Measurements from ENCODE around the gene RAB40AL. TPM values are rescaled to one million over a fixed set of nuclear protein-coding genes. Genes with fewer than 3 reads are reported as not detected.

Gene RAB40AL
- total and polyA plus RNA-seq, 2 donors (not counting 1 experiment from before 2014, with no cell fraction given): 0.34 to 0.48 TPM

DNA sequence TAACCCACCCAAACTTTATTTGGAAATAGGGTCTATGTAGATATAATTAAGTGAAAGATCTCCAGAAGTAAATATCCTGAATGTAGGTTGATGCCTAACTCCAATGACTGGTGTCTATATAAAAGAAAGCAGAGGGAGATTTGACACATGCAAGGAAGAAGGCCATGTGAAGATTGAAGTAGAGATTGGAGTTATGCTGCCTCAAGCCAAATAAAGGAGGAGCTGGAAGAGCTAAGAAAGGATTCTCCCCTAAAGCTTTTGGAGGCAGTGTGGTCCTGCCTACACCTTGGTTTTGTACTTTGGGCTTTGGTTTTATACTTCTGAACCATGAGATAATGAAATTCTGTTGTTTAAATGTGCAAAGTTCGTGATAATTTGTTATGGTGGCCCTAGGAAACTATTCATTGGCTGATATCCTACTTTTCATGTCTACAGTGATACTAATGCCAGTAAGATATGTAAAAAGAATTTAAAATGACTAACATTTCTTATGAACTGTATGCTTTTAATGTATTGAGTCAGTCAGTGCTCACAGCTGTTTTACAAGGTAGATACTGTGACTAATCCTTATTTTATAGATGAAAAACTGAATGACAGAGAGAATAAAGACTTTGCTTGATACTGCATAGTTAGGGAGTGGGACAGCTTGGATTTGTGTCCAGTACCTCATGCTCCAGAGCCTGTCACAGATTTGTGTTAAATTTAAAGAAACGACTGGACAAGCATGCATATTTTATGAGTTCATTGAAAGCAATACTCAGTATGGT lies 5.9 kb upstream of the RAB40AL start:
- POLR2A ChIA-PET: no interaction called here
- H3K27me3 Mint-ChIP-seq: no peaks in the 10 kb centered on the region
- no peak overlapping the region for H3K4me3 Mint-ChIP-seq

DNA sequence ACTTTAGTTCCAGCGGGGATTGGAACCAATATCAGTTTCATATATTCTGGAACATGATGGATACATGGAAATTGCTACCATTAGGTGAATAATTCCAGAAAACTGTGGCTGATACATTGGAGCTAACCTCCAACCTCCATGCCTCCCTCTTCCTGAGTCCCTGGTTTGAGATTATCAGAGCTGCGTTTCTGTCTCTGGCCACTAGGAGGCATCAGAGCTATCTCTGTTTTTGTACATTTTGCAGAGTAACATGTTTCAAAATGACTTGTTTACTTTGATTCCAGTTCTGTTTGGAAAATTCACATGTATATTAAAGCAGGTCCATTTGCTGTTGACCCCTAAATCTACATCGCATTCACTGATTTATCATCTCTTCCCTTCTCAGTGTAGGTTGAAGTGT lies 2.4 kb upstream of the RAB40AL start:
- no peak overlapping the region for H3K9ac ChIP-seq (ENCODE audit: low read length)
- Mint-ChIP-seq H3K4me3 (no peak overlapping the region), H3K4me1 (no peaks in the 10 kb centered on the region), H3K27ac (no peak overlapping the region), H3K9me3 (ENCODE audit: insufficient read depth) (no peaks in the 10 kb centered on the region), H3K27me3 (no peaks in the 10 kb centered on the region)
- no peak overlapping the region for H3K4me2 ChIP-seq (replicated peaks; ENCODE audit: low read depth, low read length, poor library complexity, severe bottlenecking)
- WGBS (ENCODE audit: insufficient coverage): no CpG with 5 or more reads among the region's 3 CpGs
- H3K4me3 ChIP-seq (ENCODE audit: control extremely low read depth in 1 of 5, extremely low read depth in 1 of 5, insufficient read depth in 1 of 5, low read depth in 2 of 5, low read length in 4 of 5): no peak overlapping the region
- no peak overlapping the region for H3K27ac ChIP-seq (ENCODE audit: low read length in 2 of 2)
- H4K20me1 ChIP-seq (ENCODE audit: control insufficient read depth, insufficient read depth, low read length, poor library complexity, severe bottlenecking): no peaks in the 10 kb centered on the region
- H3K27me3 ChIP-seq (replicated peaks in 1 of 4; ENCODE audit: control extremely low read depth in 1 of 4, control insufficient read depth in 3 of 4, insufficient read depth in 4 of 4, low read length in 3 of 4): no peaks in the 10 kb centered on the region
- intact Hi-C loops (cut with micrococcal nuclease): no loop called here
- H3K9me3 ChIP-seq (ENCODE audit: control extremely low read depth in 1 of 3, control insufficient read depth in 2 of 3, insufficient read depth in 1 of 3, low read length in 2 of 3): no peaks in the 10 kb centered on the region
- POLR2A ChIA-PET: no interaction called here
- CTCF ChIA-PET: interaction anchor here (0.6 to 1.9 kb wide), 3 partner anchors 12 to 210 kb away, joined by 3 to 5 read pairs (median 3); no protein-coding TSS in a partner anchor
- H2AFZ ChIP-seq (ENCODE audit: insufficient read depth, low read depth, low read length, poor library complexity, severe bottlenecking): no peak overlapping the region
- no peaks in the 10 kb centered on the region for H3K36me3 ChIP-seq (replicated peaks in 1 of 2; ENCODE audit: control extremely low read depth in 1 of 2, control insufficient read depth in 1 of 2, extremely low read depth in 1 of 2, insufficient read depth in 2 of 2, low read length in 1 of 2)
- no peak for ATAC-seq (ENCODE audit: low read depth)
- H3K4me1 ChIP-seq (ENCODE audit: control insufficient read depth in 2 of 2, insufficient read depth in 2 of 2, low read length in 2 of 2): no peaks in the 10 kb centered on the region
- DNase-seq: peak; percentile 15
- no peak for TF ChIP-seq EZH2 (IDR thresholded peaks at IDR 0.05; ENCODE audit: borderline replicate concordance, insufficient read depth, low read depth, low read length, poor library complexity, severe bottlenecking)
- TF ChIP-seq, protein P1, sequence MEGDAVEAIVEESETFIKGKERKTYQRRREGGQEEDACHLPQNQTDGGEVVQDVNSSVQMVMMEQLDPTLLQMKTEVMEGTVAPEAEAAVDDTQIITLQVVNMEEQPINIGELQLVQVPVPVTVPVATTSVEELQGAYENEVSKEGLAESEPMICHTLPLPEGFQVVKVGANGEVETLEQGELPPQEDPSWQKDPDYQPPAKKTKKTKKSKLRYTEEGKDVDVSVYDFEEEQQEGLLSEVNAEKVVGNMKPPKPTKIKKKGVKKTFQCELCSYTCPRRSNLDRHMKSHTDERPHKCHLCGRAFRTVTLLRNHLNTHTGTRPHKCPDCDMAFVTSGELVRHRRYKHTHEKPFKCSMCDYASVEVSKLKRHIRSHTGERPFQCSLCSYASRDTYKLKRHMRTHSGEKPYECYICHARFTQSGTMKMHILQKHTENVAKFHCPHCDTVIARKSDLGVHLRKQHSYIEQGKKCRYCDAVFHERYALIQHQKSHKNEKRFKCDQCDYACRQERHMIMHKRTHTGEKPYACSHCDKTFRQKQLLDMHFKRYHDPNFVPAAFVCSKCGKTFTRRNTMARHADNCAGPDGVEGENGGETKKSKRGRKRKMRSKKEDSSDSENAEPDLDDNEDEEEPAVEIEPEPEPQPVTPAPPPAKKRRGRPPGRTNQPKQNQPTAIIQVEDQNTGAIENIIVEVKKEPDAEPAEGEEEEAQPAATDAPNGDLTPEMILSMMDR (IDR thresholded peaks at IDR 0.05): peak; percentile 62
- no peaks in the 10 kb centered on the region for H3K79me2 ChIP-seq (ENCODE audit: control insufficient read depth, insufficient read depth, low read length)

More for the DNA sequence above, 5.9 kb upstream of the RAB40AL start:
- Histone ChIP-seq H2AFZ (ENCODE audit: insufficient read depth, low read depth, low read length, poor library complexity, severe bottlenecking) (no peak overlapping the region), H3K9ac (ENCODE audit: low read length) (no peak overlapping the region), H3K4me3 (ENCODE audit: control extremely low read depth in 1 of 5, extremely low read depth in 1 of 5, insufficient read depth in 1 of 5, low read depth in 2 of 5, low read length in 4 of 5) (no peak overlapping the region), H3K4me1 (ENCODE audit: control insufficient read depth in 2 of 2, insufficient read depth in 2 of 2, low read length in 2 of 2) (no peaks in the 10 kb centered on the region), H3K9me3 (ENCODE audit: control extremely low read depth in 1 of 3, control insufficient read depth in 2 of 3, insufficient read depth in 1 of 3, low read length in 2 of 3) (no peaks in the 10 kb centered on the region), H3K27ac (ENCODE audit: low read length in 2 of 2) (no peak overlapping the region), H4K20me1 (ENCODE audit: control insufficient read depth, insufficient read depth, low read length, poor library complexity, severe bottlenecking) (no peaks in the 10 kb centered on the region), H3K79me2 (ENCODE audit: control insufficient read depth, insufficient read depth, low read length) (no peaks in the 10 kb centered on the region), H3K27me3 (replicated peaks in 1 of 4; ENCODE audit: control extremely low read depth in 1 of 4, control insufficient read depth in 3 of 4, insufficient read depth in 4 of 4, low read length in 3 of 4) (no peaks in the 10 kb centered on the region), H3K4me2 (replicated peaks; ENCODE audit: low read depth, low read length, poor library complexity, severe bottlenecking) (no peak overlapping the region), H3K36me3 (replicated peaks in 1 of 2; ENCODE audit: control extremely low read depth in 1 of 2, control insufficient read depth in 1 of 2, extremely low read depth in 1 of 2, insufficient read depth in 2 of 2, low read length in 1 of 2) (no peaks in the 10 kb centered on the region)
- CTCF ChIA-PET: no interaction called here
- ATAC-seq (ENCODE audit: low read depth) (no peak), DNase-seq (no peak)
- intact Hi-C loops (cut with micrococcal nuclease): no loop called here
- no CpG with 5 or more reads among the region's 2 CpGs for whole genome bisulfite sequencing (ENCODE audit: insufficient coverage)
- TF ChIP-seq EZH2 (IDR thresholded peaks at IDR 0.05; ENCODE audit: borderline replicate concordance, insufficient read depth, low read depth, low read length, poor library complexity, severe bottlenecking): no peak
- TF ChIP-seq, protein P1 (IDR thresholded peaks at IDR 0.05): no peak
- Mint-ChIP-seq H3K27ac (no peak overlapping the region), H3K9me3 (ENCODE audit: insufficient read depth) (no peaks in the 10 kb centered on the region), H3K4me1 (no peaks in the 10 kb centered on the region)

All from B cell (primary cell).